DOHH2 (cell line): ENCODE measurements around the gene FPR2.

Experiments
- H3F3A ChIP-seq: fragments of 200-600 bp; sonication (generic), shearing (Covaris generic); 2 replicates; pipeline ENCODE4 v1.6.0; 2016; ENCODE audit warnings: antibody characterized with exemption, mild to moderate bottlenecking; ENCODE audit not compliant: control insufficient read depth, insufficient read depth
- H3K27ac ChIP-seq: fragments of 200-600 bp; sonication (generic); 2 replicates; pipeline ENCODE4 v1.5.1; 2014; ENCODE audit warnings: low read depth, mild to moderate bottlenecking, low read length, moderate library complexity
- H3K27me3 ChIP-seq: fragments of 200-600 bp; sonication (generic); 2 replicates; pipeline ENCODE4 v1.6.1; 2014; ENCODE audit warnings: mild to moderate bottlenecking, low read length, mixed read lengths; ENCODE audit not compliant: control insufficient read depth
- H3K36me3 ChIP-seq: fragments of 200-600 bp; sonication (generic); 2 replicates; pipeline ENCODE4 v1.6.1; 2014; ENCODE audit warnings: mild to moderate bottlenecking, low read length, moderate library complexity, mixed read lengths; ENCODE audit not compliant: control insufficient read depth
- H3K4me1 ChIP-seq: fragments of 200-600 bp; sonication (generic); 2 replicates; pipeline ENCODE4 v1.6.1; 2014; ENCODE audit warnings: mild to moderate bottlenecking, low read length, mixed read lengths; ENCODE audit not compliant: control insufficient read depth
- H3K4me2 ChIP-seq: fragments of 200-600 bp; sonication (generic); 2 replicates; pipeline ENCODE4 v1.6.0; 2014; ENCODE audit warnings: mild to moderate bottlenecking, low read length, moderate library complexity
- H3K4me3 ChIP-seq: fragments of 200-600 bp; sonication (generic); 2 replicates; pipeline ENCODE4 v1.5.1; 2014; ENCODE audit warnings: mild to moderate bottlenecking, low read length, mixed read lengths
- H3K79me2 ChIP-seq: fragments of 200-600 bp; sonication (generic); 2 replicates; pipeline ENCODE4 v1.6.1; 2014; ENCODE audit warnings: mild to moderate bottlenecking, low read length, mixed read lengths; ENCODE audit not compliant: control insufficient read depth
- H3K9me2 ChIP-seq: fragments of 200-600 bp; sonication (generic); replicated peaks from 2 replicates; pipeline ENCODE4 v1.6.1; 2014; ENCODE audit warnings: mild to moderate bottlenecking, low read length, mixed read lengths; ENCODE audit not compliant: control insufficient read depth
- H3K9me3 ChIP-seq: fragments of 200-600 bp; sonication (generic); 2 replicates; pipeline ENCODE4 v1.6.1; 2014; ENCODE audit warnings: antibody characterized with exemption, low read length, mixed read lengths; ENCODE audit not compliant: control insufficient read depth, insufficient read depth
- H4K20me1 ChIP-seq: fragments of 200-600 bp; sonication (generic); 2 replicates; pipeline ENCODE4 v1.6.0; 2014; ENCODE audit warnings: low read depth, mild to moderate bottlenecking, antibody characterized with exemption, low read length, moderate library complexity; ENCODE audit not compliant: control insufficient read depth, insufficient read depth
- CTCF ChIP-seq: fragments of 200-600 bp; sonication (generic); IDR thresholded peaks from one replicate; pipeline ENCODE4 v1.5.1; 2014; ENCODE audit warnings: antibody characterized with exemption, mild to moderate bottlenecking, low read depth, low read length; ENCODE audit not compliant: poor library complexity, severe bottlenecking
- EZH2phosphoT487 ChIP-seq: fragments of 200-600 bp; sonication (generic); IDR thresholded peaks from 2 replicates; pipeline ENCODE4 v1.6.1; 2017; ENCODE audit warnings: borderline replicate concordance, mild to moderate bottlenecking, antibody characterized with exemption, low read length, moderate library complexity, mixed read lengths

Gene FPR2

GRCh38 chr19:51727349-51727880 is 33.6 kb upstream of the FPR2 start:
- H3F3A ChIP-seq: no peaks in the 10 kb centered on the region
- no peaks in the 10 kb centered on the region for H3K9me3 ChIP-seq
- TF ChIP-seq CTCF: no peak
- TF ChIP-seq EZH2phosphoT487: no peak
- no peaks in the 10 kb centered on the region for H3K36me3 ChIP-seq
- H3K4me2 ChIP-seq: no peak overlapping the region
- no peak overlapping the region for H3K27ac ChIP-seq
- peaks cover 8% of the 10 kb centered on the region for H3K4me1 ChIP-seq
- H3K79me2 ChIP-seq: no peaks in the 10 kb centered on the region
- no peak overlapping the region for H3K4me3 ChIP-seq
- peaks cover 7% of the 10 kb centered on the region; the same call in 1 of the 2 replicates for H3K27me3 ChIP-seq
- H3K9me2 ChIP-seq: no peaks in the 10 kb centered on the region
- no peaks in the 10 kb centered on the region for H4K20me1 ChIP-seq

- Histone ChIP-seq H3K4me3 (no peak overlapping the region), H3K27me3 (no peaks in the 10 kb centered on the region), H3K9me2 (no peaks in the 10 kb centered on the region), H3K36me3 (no peaks in the 10 kb centered on the region), H3K9me3 (no peaks in the 10 kb centered on the region), H3K4me2 (no peak overlapping the region), H3F3A (no peaks in the 10 kb centered on the region), H3K4me1 (no peaks in the 10 kb centered on the region), H4K20me1 (no peaks in the 10 kb centered on the region), H3K79me2 (no peaks in the 10 kb centered on the region), H3K27ac (no peak overlapping the region)
- no peak for TF ChIP-seq EZH2phosphoT487
- no peak for TF ChIP-seq CTCF
Measured at GRCh38 chr19:51729781-51730180, 31.2 kb upstream of the FPR2 start.

- Histone ChIP-seq H4K20me1 (no peaks in the 10 kb centered on the region), H3K9me3 (no peaks in the 10 kb centered on the region), H3F3A (no peaks in the 10 kb centered on the region), H3K4me2 (no peak overlapping the region), H3K36me3 (no peaks in the 10 kb centered on the region), H3K79me2 (no peaks in the 10 kb centered on the region), H3K4me1 (no peaks in the 10 kb centered on the region), H3K27ac (no peak overlapping the region), H3K9me2 (no peaks in the 10 kb centered on the region), H3K4me3 (no peak overlapping the region), H3K27me3 (peaks cover 5% of the 10 kb centered on the region)
- TF ChIP-seq EZH2phosphoT487: no peak
- no peak for TF ChIP-seq CTCF
Measured at GRCh38 chr19:51733742-51734522, 27.0 kb upstream of the FPR2 start.
